GM10266 (cell line): ENCODE results near the gene HDAC9.

Experiments used
- DNase-seq: peaks from one replicate; pipeline ENCODE4 v3.0.0; 2012; ENCODE audit errors: extremely low spot score
- CTCF ChIP-seq: IDR thresholded peaks from 2 replicates; pipeline ENCODE4 v1.5.1; 2012; ENCODE audit warnings: mild to moderate bottlenecking, low read depth; ENCODE audit not compliant: control insufficient read depth, insufficient read depth; ENCODE audit errors: missing control alignments

Gene HDAC9

GRCh38 chr7:18653381-18654155 lies 158.0 kb downstream of the HDAC9 start:
- TF ChIP-seq CTCF, result no peak
- no peak for DNase-seq

GRCh38 chr7:18654709-18655108 lies 159.2 kb downstream of the HDAC9 start:
- no peak for TF ChIP-seq CTCF
- DNase-seq, result no peak

GRCh38 chr7:18655506-18655905 lies 160.0 kb downstream of the HDAC9 start:
- DNase-seq, result no peak
- TF ChIP-seq CTCF, result no peak

- DNase-seq, result no peak
- no peak for TF ChIP-seq CTCF
Measured at GRCh38 chr7:18655912-18656311, 160.4 kb downstream of the HDAC9 start.

GRCh38 chr7:18656362-18656761 lies 160.8 kb downstream of the HDAC9 start:
- no peak for TF ChIP-seq CTCF
- no peak for DNase-seq

GRCh38 chr7:18659746-18660145 lies 164.2 kb downstream of the HDAC9 start:
- TF ChIP-seq CTCF, result no peak
- no peak for DNase-seq

- TF ChIP-seq CTCF, result no peak
- DNase-seq, result no peak
Measured at GRCh38 chr7:18663321-18663720, 167.8 kb downstream of the HDAC9 start.
